Measurements from ENCODE around the gene GREB1. TPM values are rescaled to one million over a fixed set of nuclear protein-coding genes. Genes with fewer than 3 reads are reported as not detected.

GREB1 gene
- total and polyA plus RNA-seq, 2 of the 13 experiments (the other 11 are each of a cell fraction or from before 2014, with no cell fraction given) = 31.3 to 61.2 TPM

- TF ChIP-seq HNF4G (IDR thresholded peaks at IDR 0.05; ENCODE audit: borderline replicate concordance, low read depth, low read length) (no peak), HNF4G (CRISPR knock-in tag; IDR thresholded peaks at IDR 0.05; ENCODE audit: borderline replicate concordance, low read depth) (no peak), NFRKB (IDR thresholded peaks at IDR 0.05) (no peak), LCORL (IDR thresholded peaks at IDR 0.05) (no peak), LCORL (CRISPR knock-in tag; IDR thresholded peaks at IDR 0.05) (no peak)
- TF ChIP-seq, protein P1, sequence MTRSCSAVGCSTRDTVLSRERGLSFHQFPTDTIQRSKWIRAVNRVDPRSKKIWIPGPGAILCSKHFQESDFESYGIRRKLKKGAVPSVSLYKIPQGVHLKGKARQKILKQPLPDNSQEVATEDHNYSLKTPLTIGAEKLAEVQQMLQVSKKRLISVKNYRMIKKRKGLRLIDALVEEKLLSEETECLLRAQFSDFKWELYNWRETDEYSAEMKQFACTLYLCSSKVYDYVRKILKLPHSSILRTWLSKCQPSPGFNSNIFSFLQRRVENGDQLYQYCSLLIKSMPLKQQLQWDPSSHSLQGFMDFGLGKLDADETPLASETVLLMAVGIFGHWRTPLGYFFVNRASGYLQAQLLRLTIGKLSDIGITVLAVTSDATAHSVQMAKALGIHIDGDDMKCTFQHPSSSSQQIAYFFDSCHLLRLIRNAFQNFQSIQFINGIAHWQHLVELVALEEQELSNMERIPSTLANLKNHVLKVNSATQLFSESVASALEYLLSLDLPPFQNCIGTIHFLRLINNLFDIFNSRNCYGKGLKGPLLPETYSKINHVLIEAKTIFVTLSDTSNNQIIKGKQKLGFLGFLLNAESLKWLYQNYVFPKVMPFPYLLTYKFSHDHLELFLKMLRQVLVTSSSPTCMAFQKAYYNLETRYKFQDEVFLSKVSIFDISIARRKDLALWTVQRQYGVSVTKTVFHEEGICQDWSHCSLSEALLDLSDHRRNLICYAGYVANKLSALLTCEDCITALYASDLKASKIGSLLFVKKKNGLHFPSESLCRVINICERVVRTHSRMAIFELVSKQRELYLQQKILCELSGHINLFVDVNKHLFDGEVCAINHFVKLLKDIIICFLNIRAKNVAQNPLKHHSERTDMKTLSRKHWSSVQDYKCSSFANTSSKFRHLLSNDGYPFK (CRISPR knock-in tag; IDR thresholded peaks at IDR 0.05; ENCODE audit: borderline replicate concordance) = no peak
These were observed 18.4 kb downstream of the GREB1 start (continued) for GRCh38 chr2:11552260-11552638.

- POLR2A ChIA-PET = interaction anchor here (0.6 kb wide), 1 partner anchor 15 kb away, joined by 3 read pairs; no protein-coding TSS in a partner anchor
- Histone ChIP-seq H3K79me2 (ENCODE audit: insufficient read depth, low read length) (peaks cover 98% of the 10 kb centered on the region), H3K27me3 (ENCODE audit: control insufficient read depth in 1 of 2, insufficient read depth in 2 of 2, low read length in 2 of 2) (no peaks in the 10 kb centered on the region), H3K27ac (ENCODE audit: extremely low read length, insufficient read depth, low read length) (peak overlapping the region; percentile 8), H3K4me3 (replicated peaks in 1 of 3; ENCODE audit: insufficient read depth in 1 of 3, low read depth in 2 of 3, low read length in 3 of 3) (no peak overlapping the region), H3K9ac (ENCODE audit: insufficient read depth, low read depth, low read length) (no peak overlapping the region), H3K9me3 (ENCODE audit: low read length) (no peaks in the 10 kb centered on the region), H4K20me1 (ENCODE audit: insufficient read depth, low read length) (peaks cover 46% of the 10 kb centered on the region), H3K4me1 (ENCODE audit: insufficient read depth, low read length) (peaks cover 68% of the 10 kb centered on the region), H3K4me2 (ENCODE audit: low read depth, low read length) (no peak overlapping the region), H3K36me3 (replicated peaks in 1 of 2; ENCODE audit: control insufficient read depth in 1 of 2, insufficient read depth in 2 of 2, low read length in 2 of 2) (peaks cover 17 to 71% of the 10 kb centered on the region in 2 experiments), H2AFZ (ENCODE audit: low read length) (no peak overlapping the region)
- FAIRE-seq (no peak), DNase-seq (ENCODE audit: low spot score) (no peak), ATAC-seq (no peak)
- in situ Hi-C loops (cut with HindIII; ENCODE audit: extremely low pct_ligation_motif_present, low pct_unique_long_range_greater_than_20kb) (no loop called here), intact Hi-C loops (cut with micrococcal nuclease; ENCODE audit: unreplicated experiment) (no loop called here)
- WGBS (ENCODE audit: low lambda C conversion rate) = 90% methylated on average over 10 of the region's 10 CpGs
- no TSS peak for BruUV-seq (replicated peaks)
- peak; percentile 67; the same call in 1 of the 2 replicates for TF ChIP-seq ZNF605 (CRISPR knock-in tag; IDR thresholded peaks at IDR 0.05)
- TF ChIP-seq ZNF652 (CRISPR knock-in tag; IDR thresholded peaks at IDR 0.05; ENCODE audit: borderline replicate concordance, low read depth) = peak; percentile 58; the same call in 1 of the 2 replicates
- TF ChIP-seq BHLHE40 (IDR thresholded peaks at IDR 0.05; ENCODE audit: low read length) = no peak
- 0 out of 2 replicates have a peak, but pooled peaks have one; percentile 15 for TF ChIP-seq SSRP1 (CRISPR knock-in tag; IDR thresholded peaks at IDR 0.05)
- no peak for TF ChIP-seq ZBTB40 (IDR thresholded peaks at IDR 0.05)
- TF ChIP-seq ZBTB40 (CRISPR knock-in tag; IDR thresholded peaks at IDR 0.05) = no peak
- CTCF ChIA-PET (ENCODE audit: low intra/inter-chr PET ratio, low total read pairs) = no interaction called here
These were observed 20.0 kb downstream of the GREB1 start for GRCh38 chr2:11553661-11554398.

All from HepG2 (cell line).